ENCODE data around the gene PLB1. TPM values are rescaled to one million over a fixed set of nuclear protein-coding genes. Genes with fewer than 3 reads are reported as not detected.
A peak's percentile ranks its signal among the peaks of the same experiment; 100 is the strongest.

PLB1 gene
- polyA plus RNA-seq, 2 of the 4 experiments (the other 2 are of a cell fraction), result 0.26 to 1.4 TPM

DNA sequence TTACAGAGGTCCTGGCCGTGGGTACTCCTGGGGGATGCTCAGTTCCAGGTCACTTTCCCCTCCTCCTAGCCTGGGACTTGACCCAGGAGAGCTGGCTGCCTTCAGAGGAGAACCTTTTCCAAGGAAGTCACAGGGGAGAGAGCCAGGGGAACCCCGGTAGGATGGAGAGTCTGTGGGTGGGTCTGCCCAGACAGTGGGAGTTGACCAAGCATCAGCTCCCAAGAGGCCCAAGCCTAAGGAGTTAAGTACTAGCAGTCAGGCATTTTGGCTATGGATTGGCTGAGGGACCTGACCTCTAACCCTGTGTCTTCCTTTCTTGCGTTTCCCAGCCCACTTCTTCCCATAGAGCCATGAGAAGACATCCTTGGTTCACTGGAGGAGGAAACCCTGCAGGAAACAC lies 48.8 kb upstream of the PLB1 start:
- no peak for ATAC-seq
- POLR2A ChIA-PET, result no interaction called here
- no peak for DNase-seq (ENCODE audit: low read depth in 1 of 2, low spot score in 1 of 2)
- 93% methylated on average over 3 of the region's 3 CpGs for WGBS (ENCODE audit: missing lambda C conversion rate)
- H3K4me3 ChIP-seq, result no peak overlapping the region
- H3K9me3 ChIP-seq, result 0 out of 3 replicates have a peak, but pooled peaks cover 2% of the 10 kb centered on the region
- no peak overlapping the region; the same call in 2 of the 3 replicates for H3K4me2 ChIP-seq
- H3K27ac ChIP-seq, result peak overlapping the region; percentile 70 to 87
- CTCF ChIA-PET, result interaction anchor here (0.7 to 2.9 kb wide), 10 partner anchors 9 to 765 kb away, joined by 3 to 13 read pairs (median 6); no protein-coding TSS in a partner anchor
- H3K4me1 ChIP-seq, result peaks cover 71% of the 10 kb centered on the region
- no peak for FAIRE-seq
- TF ChIP-seq KDM1A (IDR thresholded peaks at IDR 0.05; ENCODE audit: low read depth), result no peak
- no peak for TF ChIP-seq ESRRA (IDR thresholded peaks at IDR 0.05; ENCODE audit: borderline replicate concordance, low read length)
- no peak for TF ChIP-seq RFX5 (IDR thresholded peaks at IDR 0.05)
- TF ChIP-seq HEYL (CRISPR knock-in tag; IDR thresholded peaks at IDR 0.05), result no peak
- TF ChIP-seq CEBPB (IDR thresholded peaks at IDR 0.05), result no peak
- TF ChIP-seq HDAC2 (IDR thresholded peaks at IDR 0.05), result no peak
- TF ChIP-seq JUN (IDR thresholded peaks at IDR 0.05), result no peak
- TF ChIP-seq PHF8 (IDR thresholded peaks at IDR 0.05; ENCODE audit: borderline replicate concordance, low read depth), result no peak
- no peak for TF ChIP-seq TP53 (CRISPR knock-in tag; IDR thresholded peaks at IDR 0.05)

DNA sequence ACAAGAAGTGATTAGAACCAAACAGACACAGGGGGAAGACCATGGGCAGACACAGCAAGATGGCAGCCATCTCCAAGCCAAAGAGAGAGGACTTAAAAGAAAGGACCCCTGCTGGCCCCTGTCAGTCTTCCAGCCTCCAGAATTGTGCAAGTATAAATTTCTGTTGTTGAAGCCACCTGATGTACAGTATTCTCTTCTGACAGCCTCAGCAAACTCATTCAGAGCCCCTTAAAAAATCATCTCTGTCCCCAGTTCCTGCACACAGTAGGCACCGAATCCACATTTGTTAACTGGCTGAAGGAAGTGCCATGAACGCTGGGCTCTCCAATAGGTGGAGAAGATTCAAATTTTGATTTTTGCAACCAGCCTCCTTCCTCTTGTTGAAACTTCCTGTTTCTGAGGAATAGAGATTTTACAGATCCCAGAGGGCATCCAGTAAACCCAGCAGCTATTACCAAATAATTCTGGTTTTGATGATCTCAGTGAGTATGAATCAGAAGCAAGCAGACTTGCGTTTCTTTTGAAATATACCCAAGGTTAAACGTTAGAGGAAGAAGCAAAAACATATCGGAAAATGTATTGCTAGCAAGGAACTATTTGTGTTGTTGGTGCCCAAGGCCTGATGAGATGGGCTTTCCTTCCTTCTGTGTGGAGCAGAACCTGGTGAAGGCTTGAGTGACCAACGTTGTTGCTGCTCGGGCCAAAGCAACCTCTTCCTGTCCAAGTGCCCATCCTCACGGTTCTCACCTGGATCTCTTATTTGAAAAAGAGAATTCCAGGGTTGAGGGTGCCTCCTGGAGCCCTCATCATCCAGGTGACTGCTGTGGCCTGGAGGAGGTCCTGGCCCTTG lies 47.7 kb upstream of the PLB1 start:
- H3K4me2 ChIP-seq, result peak overlapping the region; percentile 44

DNA sequence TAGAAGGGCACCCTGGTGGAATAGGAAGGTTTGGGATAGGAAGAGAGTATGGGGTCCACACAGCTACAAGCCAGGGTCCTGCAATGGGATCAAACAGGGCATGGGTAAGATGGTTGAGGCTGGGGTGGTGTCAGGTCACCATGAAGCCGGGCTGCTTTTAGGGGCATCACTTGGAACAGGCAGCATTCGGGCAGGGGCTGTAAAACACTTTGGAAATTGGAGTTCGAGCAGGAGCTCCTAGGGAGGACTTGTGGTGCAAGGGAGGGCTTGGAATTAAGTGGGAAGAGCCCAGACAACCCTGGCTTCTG lies 47.1 kb upstream of the PLB1 start:
- WGBS (ENCODE audit: missing lambda C conversion rate), result 94% methylated on average over 3 of the region's 3 CpGs
- no peak overlapping the region for H3K4me3 ChIP-seq
- H3K9me3 ChIP-seq, result no peaks in the 10 kb centered on the region
- peaks cover 74% of the 10 kb centered on the region for H3K4me1 ChIP-seq
- DNase-seq (ENCODE audit: low read depth in 1 of 2, low spot score in 1 of 2), result no peak
- no peak for FAIRE-seq
- ATAC-seq, result no peak
- CTCF ChIA-PET, result interaction anchor here (0.8 to 2.9 kb wide), 4 partner anchors 12 to 765 kb away, joined by 3 to 10 read pairs (median 6); no protein-coding TSS in a partner anchor
- H3K27ac ChIP-seq, result peak overlapping the region; percentile 70 to 87
- peak overlapping the region; percentile 44 for H3K4me2 ChIP-seq
- no peak for TF ChIP-seq USF2 (IDR thresholded peaks at IDR 0.05)
- no peak for TF ChIP-seq HDAC2 (IDR thresholded peaks at IDR 0.05)
- TF ChIP-seq ZNF302 (CRISPR knock-in tag; IDR thresholded peaks at IDR 0.05), result no peak
- TF ChIP-seq CHD2 (IDR thresholded peaks at IDR 0.05; ENCODE audit: low read length, partially characterized antibody), result no peak
- POLR2A ChIA-PET, result no interaction called here

More for the DNA sequence above, 47.7 kb upstream of the PLB1 start:
- Histone ChIP-seq H3K4me1 (peaks cover 74% of the 10 kb centered on the region), H3K27ac (peak overlapping the region; percentile 70 to 87), H3K4me3 (no peak overlapping the region), H3K9me3 (no peaks in the 10 kb centered on the region)
- ChIA-PET CTCF (interaction anchor here (0.8 to 2.9 kb wide), 5 partner anchors 11 to 744 kb away, joined by 3 to 10 read pairs (median 4); no protein-coding TSS in a partner anchor), POLR2A (no interaction called here)
- peak in 1 of 2 experiments; percentile 41 for DNase-seq (ENCODE audit: low read depth in 1 of 2, low spot score in 1 of 2)
- no peak for ATAC-seq
- 57% methylated on average over 8 of the region's 8 CpGs for whole genome bisulfite sequencing (ENCODE audit: missing lambda C conversion rate)
- FAIRE-seq, result no peak
- TF ChIP-seq, protein P1, sequence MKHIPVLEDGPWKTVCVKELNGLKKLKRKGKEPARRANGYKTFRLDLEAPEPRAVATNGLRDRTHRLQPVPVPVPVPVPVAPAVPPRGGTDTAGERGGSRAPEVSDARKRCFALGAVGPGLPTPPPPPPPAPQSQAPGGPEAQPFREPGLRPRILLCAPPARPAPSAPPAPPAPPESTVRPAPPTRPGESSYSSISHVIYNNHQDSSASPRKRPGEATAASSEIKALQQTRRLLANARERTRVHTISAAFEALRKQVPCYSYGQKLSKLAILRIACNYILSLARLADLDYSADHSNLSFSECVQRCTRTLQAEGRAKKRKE (CRISPR knock-in tag; IDR thresholded peaks at IDR 0.05; ENCODE audit: low read depth), result no peak
- TF ChIP-seq, protein P2, sequence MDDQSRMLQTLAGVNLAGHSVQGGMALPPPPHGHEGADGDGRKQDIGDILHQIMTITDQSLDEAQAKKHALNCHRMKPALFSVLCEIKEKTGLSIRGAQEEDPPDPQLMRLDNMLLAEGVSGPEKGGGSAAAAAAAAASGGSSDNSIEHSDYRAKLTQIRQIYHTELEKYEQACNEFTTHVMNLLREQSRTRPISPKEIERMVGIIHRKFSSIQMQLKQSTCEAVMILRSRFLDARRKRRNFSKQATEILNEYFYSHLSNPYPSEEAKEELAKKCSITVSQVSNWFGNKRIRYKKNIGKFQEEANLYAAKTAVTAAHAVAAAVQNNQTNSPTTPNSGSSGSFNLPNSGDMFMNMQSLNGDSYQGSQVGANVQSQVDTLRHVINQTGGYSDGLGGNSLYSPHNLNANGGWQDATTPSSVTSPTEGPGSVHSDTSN (IDR thresholded peaks at IDR 0.05), result no peak
- TF ChIP-seq FOSL2 (IDR thresholded peaks at IDR 0.05) (peak; percentile 43; the same call in 1 of the 2 replicates), FOSL2 (CRISPR knock-in tag; IDR thresholded peaks at IDR 0.05) (peak; percentile 61), RFX5 (IDR thresholded peaks at IDR 0.05) (no peak), RARB (CRISPR knock-in tag; IDR thresholded peaks at IDR 0.05) (no peak), FOXS1 (CRISPR knock-in tag; IDR thresholded peaks at IDR 0.05) (no peak), RNF2 (IDR thresholded peaks at IDR 0.05; ENCODE audit: borderline replicate concordance, low read depth) (no peak), CEBPB (IDR thresholded peaks at IDR 0.05) (peak; percentile 31 to 58; a peak in 2 of 4 replicates), JUNB (IDR thresholded peaks at IDR 0.05) (peak; percentile 51; the same call in 1 of the 2 replicates), EP300 (IDR thresholded peaks at IDR 0.05) (peak in 1 of 2 experiments; percentile 23; a peak in 1 of 5 replicates)

All from A549 (cell line).